Ishikawa (cell line): ENCODE results near the gene CGREF1.

Experiments
- CEBPB ChIP-seq: IDR thresholded peaks from 2 replicates; pipeline ENCODE4 v1.6.1; 2012
- EP300 ChIP-seq: IDR thresholded peaks from 2 replicates; pipeline ENCODE4 v1.6.1; 2012; ENCODE audit warnings: borderline replicate concordance
- RAD21 ChIP-seq: IDR thresholded peaks from 2 replicates; pipeline ENCODE4 v1.6.1; 2012; ENCODE audit warnings: low read depth
- REST ChIP-seq: IDR thresholded peaks from 2 replicates; pipeline ENCODE4 v1.6.1; 2012; ENCODE audit warnings: low read depth, mild to moderate bottlenecking
- TAF1 ChIP-seq: IDR thresholded peaks from 2 replicates; pipeline ENCODE4 v1.6.1; 2012; ENCODE audit warnings: low read depth, mild to moderate bottlenecking
- TCF12 ChIP-seq: IDR thresholded peaks from 2 replicates; pipeline ENCODE4 v1.6.1; 2012; ENCODE audit warnings: low read depth
- ZBTB7A ChIP-seq: IDR thresholded peaks from 2 replicates; pipeline ENCODE4 v1.6.1; 2012; ENCODE audit warnings: low read depth
- TF ChIP-seq, protein P1 (sequence below): IDR thresholded peaks from 2 replicates; pipeline ENCODE4 v1.6.1; 2012

GRCh38 chr2:27105981-27106380 is 12.9 kb downstream of the CGREF1 start:
- TF ChIP-seq, protein P1, sequence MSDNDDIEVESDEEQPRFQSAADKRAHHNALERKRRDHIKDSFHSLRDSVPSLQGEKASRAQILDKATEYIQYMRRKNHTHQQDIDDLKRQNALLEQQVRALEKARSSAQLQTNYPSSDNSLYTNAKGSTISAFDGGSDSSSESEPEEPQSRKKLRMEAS = no peak
- no peak for TF ChIP-seq REST
- no peak for TF ChIP-seq TAF1
- no peak for TF ChIP-seq TCF12
- no peak for TF ChIP-seq ZBTB7A
- TF ChIP-seq EP300 = no peak
- TF ChIP-seq RAD21 = no peak
- no peak for TF ChIP-seq CEBPB
